GM12873 (cell line): ENCODE results near the gene IGFBP7.

Experiments used
- TF ChIP-seq, protein P1 (sequence below): IDR thresholded peaks from 2 replicates; pipeline ENCODE4 v1.5.1; 2012; ENCODE audit warnings: low read depth, mild to moderate bottlenecking, moderate library complexity, low read length, control low read depth; ENCODE audit not compliant: insufficient read depth; ENCODE audit errors: missing control alignments

Gene IGFBP7

DNA sequence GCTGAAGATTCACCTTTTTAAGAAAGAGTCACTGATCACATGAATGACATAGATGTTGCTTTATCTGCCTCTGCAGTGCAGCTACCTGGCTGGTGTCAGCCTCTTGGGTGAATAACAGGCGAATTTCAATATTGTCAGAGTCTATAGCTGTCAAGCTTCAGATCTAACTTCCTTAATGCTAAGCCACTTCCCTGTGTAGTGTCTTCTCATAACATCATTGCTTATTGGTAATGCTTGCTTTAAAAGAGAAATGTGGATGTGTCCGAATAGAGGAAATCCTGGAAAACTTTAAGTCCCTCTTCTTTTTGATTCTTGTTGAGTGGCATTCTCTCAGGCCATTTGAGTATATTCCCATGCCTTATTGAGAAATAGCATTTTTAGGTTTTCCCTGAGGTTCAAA lies 7.3 kb upstream of the IGFBP7 start:
- TF ChIP-seq, protein P1, sequence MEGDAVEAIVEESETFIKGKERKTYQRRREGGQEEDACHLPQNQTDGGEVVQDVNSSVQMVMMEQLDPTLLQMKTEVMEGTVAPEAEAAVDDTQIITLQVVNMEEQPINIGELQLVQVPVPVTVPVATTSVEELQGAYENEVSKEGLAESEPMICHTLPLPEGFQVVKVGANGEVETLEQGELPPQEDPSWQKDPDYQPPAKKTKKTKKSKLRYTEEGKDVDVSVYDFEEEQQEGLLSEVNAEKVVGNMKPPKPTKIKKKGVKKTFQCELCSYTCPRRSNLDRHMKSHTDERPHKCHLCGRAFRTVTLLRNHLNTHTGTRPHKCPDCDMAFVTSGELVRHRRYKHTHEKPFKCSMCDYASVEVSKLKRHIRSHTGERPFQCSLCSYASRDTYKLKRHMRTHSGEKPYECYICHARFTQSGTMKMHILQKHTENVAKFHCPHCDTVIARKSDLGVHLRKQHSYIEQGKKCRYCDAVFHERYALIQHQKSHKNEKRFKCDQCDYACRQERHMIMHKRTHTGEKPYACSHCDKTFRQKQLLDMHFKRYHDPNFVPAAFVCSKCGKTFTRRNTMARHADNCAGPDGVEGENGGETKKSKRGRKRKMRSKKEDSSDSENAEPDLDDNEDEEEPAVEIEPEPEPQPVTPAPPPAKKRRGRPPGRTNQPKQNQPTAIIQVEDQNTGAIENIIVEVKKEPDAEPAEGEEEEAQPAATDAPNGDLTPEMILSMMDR: no peak

DNA sequence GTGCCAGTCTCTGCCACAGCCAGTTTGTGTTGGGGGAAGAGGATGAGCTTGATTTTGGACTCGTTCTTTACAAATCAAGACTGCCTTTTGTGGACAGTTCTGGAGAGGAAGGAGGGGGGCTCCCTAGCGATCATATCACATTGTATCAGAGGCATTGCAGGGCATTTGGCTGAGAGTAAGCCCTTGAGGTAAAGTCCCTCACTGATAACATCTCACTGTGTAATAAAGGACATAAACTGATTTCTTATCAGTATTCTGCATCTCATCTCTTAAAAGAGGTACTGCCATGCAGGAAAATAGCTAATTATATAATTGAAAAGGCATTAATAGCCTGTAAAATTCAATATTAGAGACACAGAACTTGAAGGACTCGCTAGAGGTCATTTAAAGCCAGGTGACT lies 6.1 kb upstream of the IGFBP7 start:
- TF ChIP-seq, protein P1: no peak

DNA sequence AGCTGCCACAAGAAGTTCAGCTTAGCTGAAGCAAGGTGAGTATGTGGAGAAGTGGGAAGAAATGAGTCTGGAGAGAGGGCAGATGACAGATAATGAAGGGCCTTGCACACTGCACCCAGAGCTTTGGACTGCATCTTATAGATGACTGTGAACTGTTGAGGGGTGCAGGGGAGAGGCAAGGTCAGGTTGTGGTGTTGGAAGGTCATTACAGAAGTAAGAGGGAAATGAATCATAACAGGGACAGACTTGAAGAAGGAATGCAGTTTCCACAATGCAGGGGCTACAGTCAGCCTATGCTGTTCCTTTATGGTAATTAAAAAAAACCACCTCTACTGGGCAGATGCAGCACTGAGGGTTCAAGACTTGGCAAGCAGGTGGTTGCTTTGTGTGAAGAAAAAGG lies 4.8 kb upstream of the IGFBP7 start:
- TF ChIP-seq, protein P1: no peak

DNA sequence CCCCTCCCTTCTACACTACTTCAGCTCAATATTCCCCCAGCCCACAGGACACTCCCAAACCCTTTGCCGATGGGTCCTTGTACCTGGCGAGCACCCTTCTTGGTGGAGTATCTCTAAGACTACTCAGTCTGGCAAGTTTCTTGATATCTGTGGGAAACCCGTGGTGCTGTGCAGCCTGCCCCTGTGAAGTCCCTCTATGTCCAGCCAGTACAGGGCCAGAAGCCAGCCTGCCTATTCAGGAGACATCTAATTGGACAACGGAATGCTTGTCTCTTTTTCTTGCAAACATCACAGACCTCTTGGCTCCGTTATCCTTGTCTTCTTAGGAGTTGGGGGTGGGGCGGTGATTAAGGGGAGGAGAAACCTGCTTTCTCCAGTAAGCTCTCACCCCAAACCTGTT lies 3.7 kb upstream of the IGFBP7 start:
- TF ChIP-seq, protein P1: no peak

DNA sequence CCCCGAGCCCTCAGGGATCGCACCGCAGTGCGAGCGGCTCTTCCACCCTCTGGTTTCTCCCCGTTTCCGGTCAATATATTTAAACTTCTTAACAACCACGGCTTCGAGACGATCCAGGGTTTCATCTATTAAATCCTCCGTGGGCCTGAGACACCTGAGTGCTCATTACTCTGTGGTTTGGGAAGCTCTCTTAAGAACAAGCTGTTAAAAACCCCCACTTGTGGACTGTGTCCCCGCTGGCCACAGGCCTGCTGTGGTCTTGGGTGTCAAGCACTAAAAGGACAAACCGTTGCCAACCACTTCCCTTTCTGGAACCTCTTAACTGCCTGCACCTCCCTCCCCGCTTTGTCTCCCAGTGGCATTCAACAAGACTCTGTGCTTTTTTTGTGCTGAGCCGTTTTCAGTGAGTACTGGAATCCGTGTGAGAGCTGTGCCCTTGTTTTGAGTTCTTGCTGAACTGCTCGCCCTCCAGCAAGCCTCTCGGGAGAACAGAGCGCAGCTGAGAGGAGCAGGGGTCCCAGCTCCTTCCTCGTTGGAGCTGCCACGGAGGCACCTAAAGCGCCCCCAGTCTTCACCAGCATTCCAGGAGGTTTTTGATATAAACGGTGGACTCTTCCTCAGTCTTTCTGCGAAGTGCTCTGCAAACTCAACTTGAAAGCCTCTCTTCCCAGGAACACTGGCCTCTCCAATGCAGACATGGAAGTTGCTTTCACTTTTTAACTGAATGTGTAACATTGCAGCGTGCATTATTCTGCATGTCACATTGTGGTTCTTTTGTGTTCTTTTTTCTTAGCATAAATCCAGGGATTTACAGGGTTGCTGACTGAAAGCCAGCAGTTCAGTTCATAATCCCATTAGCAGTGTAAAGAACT lies 691 bp upstream of the IGFBP7 start:
- TF ChIP-seq, protein P1: no peak

DNA sequence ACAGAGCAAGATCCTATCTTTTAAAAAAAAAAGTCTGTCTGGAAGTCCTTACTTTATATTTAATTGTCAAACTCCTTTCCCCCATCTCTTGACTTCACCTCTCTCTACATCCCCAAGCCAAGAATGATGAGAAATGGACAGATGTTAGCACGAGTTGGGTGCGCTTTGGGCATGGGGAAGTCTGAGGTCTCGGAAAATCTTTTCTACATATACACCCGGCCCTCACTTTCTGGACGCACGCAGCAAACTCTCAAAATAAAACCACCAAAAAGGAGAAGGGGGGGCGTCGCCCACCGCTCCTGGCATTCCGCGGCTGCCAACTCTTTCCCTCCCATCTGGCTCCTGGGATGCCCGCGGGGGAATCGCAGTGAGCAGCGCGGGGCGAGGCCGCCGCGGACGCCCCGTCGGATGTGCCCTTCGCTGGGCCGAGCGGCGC lies 756 bp downstream of the IGFBP7 start:
- TF ChIP-seq, protein P1: no peak

DNA sequence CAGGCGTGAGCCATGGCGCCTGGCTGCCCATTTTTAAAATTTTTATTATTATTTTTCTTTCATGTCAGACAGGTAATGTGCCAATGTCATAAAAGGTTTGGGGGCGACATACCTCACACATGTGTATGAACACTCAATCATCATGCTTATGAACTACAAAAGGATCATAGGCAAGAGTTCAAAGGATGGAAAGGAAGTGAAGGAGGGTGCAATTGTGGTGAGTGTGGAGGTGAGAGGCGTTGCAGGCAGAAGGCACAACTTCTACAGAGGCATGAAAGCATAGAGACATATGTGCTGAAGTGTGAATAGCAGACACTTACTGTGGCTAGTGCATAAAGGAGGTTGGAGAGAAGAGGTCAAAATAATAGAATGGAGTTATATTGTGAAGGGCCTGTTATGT lies 4.0 kb downstream of the IGFBP7 start:
- TF ChIP-seq, protein P1: no peak
